A549 (cell line): ENCODE results near the gene IDH3G. TPM values are rescaled to one million over a fixed set of nuclear protein-coding genes. Genes with fewer than 3 reads are reported as not detected.
"Not testable (repeated sequence)": the region's sequence is repeated elsewhere in the genome, so short reads cannot be mapped to it uniquely, and the experiment has no call there.

Experiments
- ATAC-seq, 2 experiments: fragments of 200-7000 bp in 1 of 2; fragments of >200 bp in 1 of 2; cut with Nextera tagmentation in 1 of 2; cut with Tn5 transposase in 1 of 2; 3 replicates each; pipeline versions ENCODE4 v1.8.0 to v1.9.1; 2018 to 2020; ENCODE audit warnings: mild to moderate bottlenecking in 1 of 2, moderate library complexity in 1 of 2
- CTCF ChIA-PET: fragments of 300-600 bp; sonication (Branson Sonifier 250); formaldehyde crosslinking; extraction: SDS; loops from one replicate; lab custom pipeline; 2021; ENCODE audit warnings: antibody characterized with exemption, inconsistent platforms; lab: Yijun Ruan, JAX
- POLR2A ChIA-PET: fragments of 350-600 bp; formaldehyde crosslinking; extraction: SDS; loops from one replicate; lab custom pipeline; 2021; ENCODE audit warnings: antibody characterized with exemption, inconsistent platforms; lab: Yijun Ruan, JAX
- DNase-seq, 2 experiments: peaks; one replicate each; pipeline versions ENCODE4 v3.0.0 to v3.0.0-alpha.2; 2011 to 2016; ENCODE audit warnings: low read depth in 1 of 2, low spot score in 1 of 2
- FAIRE-seq: peaks from 2 replicates; lab custom pipeline; 2011; peaks lifted over from hg19 to GRCh38; lab: Jason Lieb, UNC
- H3K27ac ChIP-seq, 2 experiments: fragments of >200 bp; sonication (Bioruptor Twin); formaldehyde crosslinking; 3 replicates each; pipeline ENCODE4 v1.5.1; 2016 to 2017
- H3K4me1 ChIP-seq: fragments of >200 bp; sonication (Bioruptor Twin); formaldehyde crosslinking; 3 replicates; pipeline ENCODE4 v1.6.1; 2016
- H3K4me2 ChIP-seq: fragments of >200 bp; sonication (Bioruptor Twin); formaldehyde crosslinking; 3 replicates; pipeline ENCODE4 v1.6.1; 2016
- H3K4me3 ChIP-seq: fragments of >200 bp; sonication (Bioruptor Twin); formaldehyde crosslinking; 3 replicates; pipeline ENCODE4 v1.5.1; 2016
- H3K9me3 ChIP-seq: fragments of >200 bp; sonication (Bioruptor Twin); formaldehyde crosslinking; 3 replicates; pipeline ENCODE4 v1.6.1; 2016
- BHLHE40 ChIP-seq: IDR thresholded peaks from 2 replicates; pipeline ENCODE4 v1.6.1; 2012; ENCODE audit warnings: low read depth, low read length, inconsistent platforms
- CBX8 ChIP-seq: fragments of 200-600 bp; sonication (generic); IDR thresholded peaks from 2 replicates; pipeline ENCODE4 v1.6.1; 2016
- CEBPB ChIP-seq, 2 experiments: fragments of >200 bp in 1 of 2; sonication (Bioruptor Twin) in 1 of 2; formaldehyde crosslinking in 1 of 2; IDR thresholded peaks; 2 replicates each; pipeline ENCODE4 v1.6.1; 2012 to 2016
- EHF ChIP-seq: fragments of 250-450 bp; sonication (Bioruptor Pico); IDR thresholded peaks from 2 replicates; pipeline ENCODE4 v1.5.0; 2020; ENCODE audit warnings: mild to moderate bottlenecking
- ELK1 ChIP-seq: fragments of 150-350 bp; IDR thresholded peaks from 2 replicates; pipeline ENCODE4 v1.6.1; 2014; ENCODE audit warnings: low read depth, mild to moderate bottlenecking, low read length
- EP300 ChIP-seq, 2 experiments: fragments of >200 bp; sonication (Bioruptor Twin); formaldehyde crosslinking; IDR thresholded peaks; 2 replicates in 1 of 2; 3 replicates in 1 of 2; pipeline ENCODE4 v1.6.1; 2016 to 2017
- FOSL2 ChIP-seq, 2 experiments: fragments of 450-650 bp in 1 of 2; fragments of >200 bp in 1 of 2; sonication (Bioruptor Twin) in 1 of 2; formaldehyde crosslinking; IDR thresholded peaks; 2 replicates each; pipeline versions ENCODE4 v1.5.0 to v1.6.1; 2016 to 2020; ENCODE audit warnings: mild to moderate bottlenecking in 1 of 2, moderate library complexity in 1 of 2
- FOXS1 ChIP-seq: fragments of 250-450 bp; sonication (Bioruptor Pico); IDR thresholded peaks from 2 replicates; pipeline ENCODE4 v1.5.0; 2020; ENCODE audit warnings: mild to moderate bottlenecking, moderate library complexity
- GATA3 ChIP-seq: IDR thresholded peaks from 2 replicates; pipeline ENCODE4 v1.6.1; 2012; ENCODE audit warnings: borderline replicate concordance
- HEYL ChIP-seq: fragments of 250-450 bp; sonication (Bioruptor Pico); IDR thresholded peaks from 2 replicates; pipeline ENCODE4 v1.8.0; 2021; ENCODE audit warnings: mild to moderate bottlenecking, moderate library complexity
- KDM1A ChIP-seq: fragments of 200-600 bp; sonication (generic); IDR thresholded peaks from 2 replicates; pipeline ENCODE4 v1.6.1; 2016; ENCODE audit warnings: low read depth, mild to moderate bottlenecking
- KDM5A ChIP-seq: fragments of 200-600 bp; sonication (generic); IDR thresholded peaks from 2 replicates; pipeline ENCODE4 v1.6.1; 2016; ENCODE audit warnings: antibody characterized with exemption, mild to moderate bottlenecking
- MAX ChIP-seq: IDR thresholded peaks from 2 replicates; pipeline ENCODE4 v1.6.1; 2012
- MYC ChIP-seq: IDR thresholded peaks from 2 replicates; pipeline ENCODE4 v1.6.1; 2012; ENCODE audit warnings: mild to moderate bottlenecking, inconsistent platforms, low read length, improper control_type of control experiment, borderline replicate concordance
- NPAS2 ChIP-seq: fragments of 250-450 bp; sonication (Bioruptor Pico); IDR thresholded peaks from 2 replicates; pipeline ENCODE4 v1.8.0; 2022; ENCODE audit warnings: mild to moderate bottlenecking, moderate library complexity, borderline replicate concordance
- PBX3 ChIP-seq: IDR thresholded peaks from 2 replicates; pipeline ENCODE4 v1.6.1; 2012
- PHF8 ChIP-seq: fragments of 200-600 bp; sonication (generic); IDR thresholded peaks from 2 replicates; pipeline ENCODE4 v1.6.1; 2016; ENCODE audit warnings: low read depth, mild to moderate bottlenecking, antibody characterized with exemption, moderate library complexity, borderline replicate concordance
- POLR2A ChIP-seq: IDR thresholded peaks from 2 replicates; pipeline ENCODE4 v1.6.1; 2012; ENCODE audit warnings: mild to moderate bottlenecking, low read length
- POLR2AphosphoS2 ChIP-seq: conservative IDR thresholded peaks from 2 replicates; pipeline ENCODE4 v1.6.1; 2012; ENCODE audit warnings: low read length, improper control_type of control experiment, inconsistent platforms
- RARB ChIP-seq: fragments of 250-450 bp; sonication (Bioruptor Pico); IDR thresholded peaks from 2 replicates; pipeline ENCODE4 v1.8.0; 2021; ENCODE audit warnings: mild to moderate bottlenecking, moderate library complexity
- RFX5 ChIP-seq: fragments of 450-650 bp; IDR thresholded peaks from 2 replicates; pipeline ENCODE4 v1.7.1; 2014; ENCODE audit warnings: antibody characterized with exemption, mild to moderate bottlenecking, moderate library complexity
- SMC3 ChIP-seq: fragments of >200 bp; sonication (Bioruptor Twin); formaldehyde crosslinking; IDR thresholded peaks from 3 replicates; pipeline ENCODE4 v1.6.1; 2018; ENCODE audit warnings: inconsistent platforms
- TFCP2L1 ChIP-seq: fragments of 250-450 bp; sonication (Bioruptor Pico); IDR thresholded peaks from 2 replicates; pipeline ENCODE4 v1.5.0; 2021; ENCODE audit warnings: mild to moderate bottlenecking
- ZNF302 ChIP-seq: fragments of 250-450 bp; sonication (Bioruptor Pico); IDR thresholded peaks from 2 replicates; pipeline ENCODE4 v1.9.0; 2021; ENCODE audit warnings: inconsistent platforms, mild to moderate bottlenecking, moderate library complexity
- ZSCAN20 ChIP-seq: fragments of 250-450 bp; sonication (Bioruptor Pico); IDR thresholded peaks from 2 replicates; pipeline ENCODE4 v1.8.0; 2022; ENCODE audit warnings: mild to moderate bottlenecking, moderate library complexity
- WGBS: methylation state at CpG from one replicate; pipeline ENCODE4 v1.1.6; 2017; ENCODE audit errors: missing lambda C conversion rate; 5-methylcytosine and 5-hydroxymethylcytosine counted together
- polyA plus RNA-seq, 4 experiments: library from polyadenylated mRNA; depleted of rRNA in 3 of 4; stranded (reverse); fragments of >200 nt; fragmentation: RNase III in 1 of 4; extraction: RNeasy Plus Mini Kit Qiagen cat#74134 plus additional on column Dnase treatment in 1 of 4; gene quantifications; 2 replicates in 3 of 4; 3 replicates in 1 of 4; pipeline ENCODE4 v1.2.3, GENCODE V29; 2011 to 2017

The IDH3G gene
- polyA plus RNA-seq, 2 of the 4 experiments (the other 2 are of a cell fraction) = 45.6 to 58.5 TPM

- POLR2A ChIA-PET = no interaction called here
- no peak for TF ChIP-seq FOSL2 (IDR thresholded peaks at IDR 0.05)
- TF ChIP-seq FOSL2 (CRISPR knock-in tag; IDR thresholded peaks at IDR 0.05) = no peak
- no peak for TF ChIP-seq FOXS1 (CRISPR knock-in tag)
- TF ChIP-seq SMC3 = no peak
- no peak for TF ChIP-seq PBX3
- no peak for DNase-seq
- no peaks in the 10 kb centered on the region for H3K9me3 ChIP-seq
- H3K27ac ChIP-seq = peak overlapping the region; percentile 74 to 91
- no peaks in the 10 kb centered on the region; the same call in 2 of the 3 replicates for H3K4me1 ChIP-seq
- H3K4me3 ChIP-seq = peak overlapping the region; percentile 55
- ATAC-seq = peak in 1 of 2 experiments; percentile 59; a peak in 3 of 6 replicates
- WGBS = 55% methylated on average over 22 of the region's 23 CpGs
- peak overlapping the region; percentile 96 for H3K4me2 ChIP-seq
- CTCF ChIA-PET = interaction anchor here (1.2 to 2.5 kb wide), 3 partner anchors 22 to 210 kb away, joined by 3 to 6 read pairs (median 3); no protein-coding TSS in a partner anchor
- FAIRE-seq = no peak
Measured at GRCh38 chrX:153819384-153820040, 25.3 kb upstream of the IDH3G start.

GRCh38 chrX:153818571-153819383 lies 24.6 kb upstream of the IDH3G start:
- peak in 1 of 2 experiments; percentile 57 for DNase-seq
- Histone ChIP-seq H3K4me2 (peak overlapping the region; percentile 96), H3K4me3 (peak overlapping the region; percentile 55), H3K27ac (peak overlapping the region; percentile 74 to 91), H3K9me3 (no peaks in the 10 kb centered on the region), H3K4me1 (no peaks in the 10 kb centered on the region; the same call in 2 of the 3 replicates)
- ChIA-PET POLR2A (interaction anchor here (0.6 kb wide), 1 partner anchor 21 kb away, joined by 6 read pairs; no protein-coding TSS in a partner anchor), CTCF (interaction anchor here (1.1 to 2.5 kb wide), 5 partner anchors 22 to 209 kb away, joined by 3 to 10 read pairs (median 3); no protein-coding TSS in a partner anchor)
- FAIRE-seq = no peak
- 56% methylated on average over 16 of the region's 67 CpGs for WGBS
- TF ChIP-seq POLR2A (peak; percentile 61), NPAS2 (no peak)
- peak; percentile 85 to 92 for ATAC-seq

- H3K9me3 ChIP-seq, ATAC-seq, DNase-seq, H3K4me3 ChIP-seq, FAIRE-seq, H3K27ac ChIP-seq, H3K4me2 ChIP-seq, H3K4me1 ChIP-seq: not testable (repeated sequence)
- 89% methylated on average over 8 of the region's 9 CpGs for WGBS
- CTCF ChIA-PET = interaction anchor here (1.1 to 2.5 kb wide), 3 partner anchors 23 to 128 kb away, joined by 3 to 10 read pairs (median 6); no protein-coding TSS in a partner anchor
- POLR2A ChIA-PET = interaction anchor here (0.6 kb wide), 1 partner anchor 20 kb away, joined by 6 read pairs; no protein-coding TSS in a partner anchor
Measured at GRCh38 chrX:153818064-153818463, 23.9 kb upstream of the IDH3G start.

- Histone ChIP-seq H3K27ac (no peak overlapping the region), H3K4me3 (no peak overlapping the region), H3K4me1 (no peaks in the 10 kb centered on the region; the same call in 2 of the 3 replicates), H3K9me3 (no peaks in the 10 kb centered on the region), H3K4me2 (no peak overlapping the region)
- ChIA-PET CTCF (interaction anchor here (0.8 to 2.5 kb wide), 6 partner anchors 8 to 129 kb away, joined by 3 to 10 read pairs (median 4); no protein-coding TSS in a partner anchor), POLR2A (no interaction called here)
- ATAC-seq (peak in 1 of 2 experiments; percentile 53; a peak in 3 of 6 replicates), FAIRE-seq (no peak), DNase-seq (no peak)
- TF ChIP-seq PHF8 = no peak
- no peak for TF ChIP-seq RFX5
- no peak for TF ChIP-seq TFCP2L1
- no peak for TF ChIP-seq BHLHE40
- no peak for TF ChIP-seq MAX
- no peak for TF ChIP-seq KDM5A
- TF ChIP-seq CEBPB (IDR thresholded peaks at IDR 0.05) = no peak
- no peak for TF ChIP-seq POLR2AphosphoS2
- no peak for TF ChIP-seq ELK1
- TF ChIP-seq POLR2A = no peak
- no peak for TF ChIP-seq ZNF302 (CRISPR knock-in tag)
- TF ChIP-seq MYC = no peak
- TF ChIP-seq RARB (CRISPR knock-in tag) = no peak
- no peak for TF ChIP-seq CBX8
- no peak for TF ChIP-seq EP300 (IDR thresholded peaks at IDR 0.05)
- TF ChIP-seq HEYL (CRISPR knock-in tag) = no peak
- TF ChIP-seq GATA3 = no peak
- TF ChIP-seq KDM1A = no peak
- TF ChIP-seq EHF (CRISPR knock-in tag) = no peak
- TF ChIP-seq ZSCAN20 (CRISPR knock-in tag) = no peak
- 76% methylated on average over 25 of the region's 25 CpGs for WGBS
Measured at GRCh38 chrX:153816831-153817690, 22.9 kb upstream of the IDH3G start.
